Stimulated activated CD8-positive, alpha-beta memory T cell treated with anti-CD3 and anti-CD28 coated beads, Interleukin-2, amount 100 ng/mL, for 48 hours (primary cell): Measurements from ENCODE around the gene RUSC1.
"Not testable (repeated sequence)": the region's sequence is repeated elsewhere in the genome, so short reads cannot be mapped to it uniquely, and the experiment has no call there.

Source experiments
- DNase-seq, 2 donors: peaks; one replicate each; pipeline ENCODE4 v3.0.0-alpha.2; 2020; ENCODE audit warnings: low read depth in 2 of 2

RUSC1 gene

GRCh38 chr1:155320661-155321617, at the start of gene RUSC1:
TSS of gene RUSC1 (plus strand) at chr1:155320894. CDS start at chr1:155321774, 880 bp downstream.
- DNase-seq = peak; percentile 63 to 72

- no peak for DNase-seq
Measured at GRCh38 chr1:155272466-155273342, 48.0 kb upstream of the RUSC1 start.

DNA sequence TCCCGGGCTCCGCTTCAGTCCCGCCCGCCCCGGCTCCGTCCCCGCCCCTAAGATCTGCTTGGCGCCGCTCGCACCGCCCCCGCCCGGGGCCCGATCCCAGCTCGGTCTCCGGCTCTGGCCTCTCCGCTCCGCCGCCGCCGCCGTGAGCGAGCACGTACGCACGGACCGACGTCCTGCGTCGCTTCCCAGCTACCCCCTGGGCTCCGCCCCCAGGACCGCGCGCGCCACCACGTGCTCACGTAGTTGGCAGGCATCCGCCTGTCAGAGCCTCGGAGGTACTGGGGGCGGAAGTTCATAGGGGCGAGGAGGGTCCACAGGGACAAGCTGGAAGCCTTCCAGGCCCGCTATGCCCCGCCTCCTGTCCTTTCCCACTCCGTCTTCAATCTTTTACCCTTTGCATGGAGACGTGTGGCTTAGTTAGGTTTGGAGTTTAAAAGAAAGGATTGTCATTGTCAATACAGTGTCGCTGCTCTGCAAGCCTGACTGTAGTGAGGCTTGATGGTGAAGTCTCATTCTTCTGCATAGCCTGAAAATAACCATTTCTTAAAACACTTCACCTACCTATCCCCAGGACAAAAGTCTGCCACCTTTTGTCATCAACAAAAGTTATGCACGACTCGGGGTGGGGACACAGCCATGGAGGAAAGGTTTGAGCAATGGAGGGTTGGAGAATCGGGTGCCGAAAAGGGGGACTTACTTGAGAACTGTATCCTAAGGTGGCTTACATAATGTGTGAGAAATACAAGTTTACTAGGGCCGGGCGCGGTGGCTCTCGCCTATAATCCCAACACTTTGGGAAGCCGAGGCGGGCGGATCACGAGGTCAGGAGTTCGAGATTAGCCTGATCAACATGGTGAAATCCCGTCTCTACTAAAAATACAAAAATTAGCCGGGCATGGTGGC, 47.1 kb upstream of the RUSC1 start, which contains the start of gene CLK2:
Gene CLK2, minus strand, starts transcription at position 162 of the 903 bp plus-strand sequence. CDS start 2,527 bp downstream, outside the sequence.
- peak; percentile 95 to 98 for DNase-seq

DNA sequence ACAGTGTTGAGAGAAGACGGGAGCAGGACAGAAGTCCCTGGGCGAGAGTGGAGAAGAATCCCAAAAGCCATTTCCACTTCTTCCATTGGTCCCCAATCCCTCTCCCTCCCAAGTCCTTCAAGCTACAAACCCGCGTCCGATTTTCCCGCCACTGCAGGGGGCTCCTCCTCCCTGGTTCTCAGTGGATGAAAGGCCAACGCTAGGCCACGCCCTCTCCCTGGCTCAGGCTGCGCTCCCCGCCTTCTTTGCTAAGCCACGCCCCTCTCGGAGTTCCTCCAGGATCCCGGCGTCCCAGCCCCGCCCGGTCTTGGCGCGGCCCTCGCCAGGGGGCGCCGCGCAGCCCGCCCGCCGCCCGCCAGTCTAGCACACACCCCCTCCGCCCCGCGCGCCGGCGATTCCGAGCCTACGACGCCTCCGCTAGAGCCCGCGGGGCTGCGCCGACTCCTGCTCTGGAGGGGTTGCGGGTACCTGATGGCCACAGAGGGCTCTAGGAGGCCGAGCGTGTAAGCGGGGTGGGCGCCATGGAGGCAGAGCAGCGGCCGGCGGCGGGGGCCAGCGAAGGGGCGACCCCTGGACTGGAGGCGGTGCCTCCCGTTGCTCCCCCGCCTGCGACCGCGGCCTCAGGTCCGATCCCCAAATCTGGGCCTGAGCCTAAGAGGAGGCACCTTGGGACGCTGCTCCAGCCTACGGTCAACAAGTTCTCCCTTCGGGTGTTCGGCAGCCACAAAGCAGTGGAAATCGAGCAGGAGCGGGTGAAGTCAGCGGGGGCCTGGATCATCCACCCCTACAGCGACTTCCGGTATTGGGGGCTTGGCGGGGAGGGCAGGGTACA, 43.4 kb upstream of the RUSC1 start, which contains the start of gene HCN3:
Gene HCN3, plus strand, starts transcription at position 394 of the 832 bp plus-strand sequence. Its CDS starts 128 bp downstream, at position 522.
- peak; percentile 95 to 97 for DNase-seq

GRCh38 chr1:155277902-155278688, 42.6 kb upstream of the RUSC1 start:
- peak; percentile 56 to 76 for DNase-seq

GRCh38 chr1:155278689-155279160, 42.0 kb upstream of the RUSC1 start:
- no peak for DNase-seq

DNA sequence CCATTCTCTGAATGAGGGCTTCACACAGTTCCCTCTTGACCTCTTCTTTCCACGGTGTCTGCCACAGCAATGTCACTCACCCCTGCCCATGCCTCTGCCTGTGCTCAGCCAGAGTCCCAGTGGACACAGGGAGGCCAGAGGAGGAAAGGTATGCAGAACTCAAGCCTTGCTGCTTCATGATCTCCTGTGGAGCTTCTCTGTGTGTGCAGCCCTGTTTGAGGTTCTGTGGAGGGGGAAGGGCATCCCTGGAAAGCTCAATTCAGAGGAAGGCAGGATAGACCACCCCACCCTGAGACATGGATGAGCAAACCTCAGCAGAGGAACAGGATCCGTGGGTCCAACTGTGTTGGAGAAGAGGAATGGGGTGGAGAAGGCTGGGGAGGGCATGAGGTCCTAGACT, 41.4 kb upstream of the RUSC1 start:
- DNase-seq = no peak

DNA sequence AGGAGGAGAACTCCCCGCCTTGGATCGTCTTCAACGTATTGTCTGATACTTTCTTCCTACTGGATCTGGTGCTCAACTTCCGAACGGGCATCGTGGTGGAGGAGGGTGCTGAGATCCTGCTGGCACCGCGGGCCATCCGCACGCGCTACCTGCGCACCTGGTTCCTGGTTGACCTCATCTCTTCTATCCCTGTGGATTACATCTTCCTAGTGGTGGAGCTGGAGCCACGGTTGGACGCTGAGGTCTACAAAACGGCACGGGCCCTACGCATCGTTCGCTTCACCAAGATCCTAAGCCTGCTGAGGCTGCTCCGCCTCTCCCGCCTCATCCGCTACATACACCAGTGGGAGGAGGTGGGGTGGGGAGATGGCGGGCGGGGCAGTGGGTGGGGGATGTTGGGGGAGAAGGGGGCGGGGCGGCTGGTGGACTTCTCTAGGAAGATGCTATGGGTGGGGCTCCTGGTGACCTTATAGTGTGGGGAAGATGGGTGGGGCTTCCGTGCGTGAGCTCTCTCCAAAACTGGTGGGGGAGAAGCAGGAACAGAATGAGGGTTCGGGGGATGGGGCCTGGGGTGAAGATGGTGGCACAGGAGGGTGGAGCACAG, 38.1 kb upstream of the RUSC1 start:
- DNase-seq = no peak

DNA sequence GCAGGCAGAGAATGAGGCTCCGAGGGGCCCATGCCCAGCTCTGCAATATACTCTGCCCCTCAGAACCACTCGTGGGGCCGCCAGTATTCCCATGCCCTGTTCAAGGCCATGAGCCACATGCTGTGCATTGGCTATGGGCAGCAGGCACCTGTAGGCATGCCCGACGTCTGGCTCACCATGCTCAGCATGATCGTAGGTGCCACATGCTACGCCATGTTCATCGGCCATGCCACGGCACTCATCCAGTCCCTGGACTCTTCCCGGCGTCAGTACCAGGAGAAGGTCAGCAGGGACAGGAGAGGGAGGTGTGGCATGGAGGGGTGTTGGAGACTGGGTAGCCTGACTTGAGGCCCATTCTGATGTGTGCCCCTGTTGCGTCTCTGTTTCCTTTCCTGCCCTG, 36.2 kb upstream of the RUSC1 start:
- DNase-seq = no peak

DNA sequence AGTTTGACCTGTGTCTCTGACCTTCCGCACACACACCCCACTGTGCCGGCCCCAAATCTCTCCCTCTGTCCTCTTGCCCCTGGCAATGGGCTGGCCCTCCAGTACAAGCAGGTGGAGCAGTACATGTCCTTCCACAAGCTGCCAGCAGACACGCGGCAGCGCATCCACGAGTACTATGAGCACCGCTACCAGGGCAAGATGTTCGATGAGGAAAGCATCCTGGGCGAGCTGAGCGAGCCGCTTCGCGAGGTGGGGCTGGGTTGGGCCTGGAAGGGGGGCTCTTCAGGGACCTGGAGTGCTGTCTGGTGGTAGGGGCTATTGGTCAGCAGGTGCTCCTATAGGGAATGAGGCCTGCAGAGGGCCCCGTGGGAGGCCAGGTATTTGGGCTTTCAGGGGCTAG, 35.6 kb upstream of the RUSC1 start:
- no peak for DNase-seq

DNA sequence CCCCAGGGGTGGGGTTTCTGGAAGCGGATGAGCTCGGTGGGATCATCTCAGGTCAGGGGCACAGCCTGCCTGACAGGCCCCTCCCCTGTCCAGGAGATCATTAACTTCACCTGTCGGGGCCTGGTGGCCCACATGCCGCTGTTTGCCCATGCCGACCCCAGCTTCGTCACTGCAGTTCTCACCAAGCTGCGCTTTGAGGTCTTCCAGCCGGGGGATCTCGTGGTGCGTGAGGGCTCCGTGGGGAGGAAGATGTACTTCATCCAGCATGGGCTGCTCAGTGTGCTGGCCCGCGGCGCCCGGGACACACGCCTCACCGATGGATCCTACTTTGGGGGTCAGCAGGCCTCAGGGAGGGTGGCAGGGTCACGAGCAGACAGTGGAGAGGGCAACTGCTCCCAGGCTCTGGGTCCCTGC, 35.1 kb upstream of the RUSC1 start:
- DNase-seq = no peak

- DNase-seq = no peak
Measured at GRCh38 chr1:155286544-155286943, 34.1 kb upstream of the RUSC1 start.

DNA sequence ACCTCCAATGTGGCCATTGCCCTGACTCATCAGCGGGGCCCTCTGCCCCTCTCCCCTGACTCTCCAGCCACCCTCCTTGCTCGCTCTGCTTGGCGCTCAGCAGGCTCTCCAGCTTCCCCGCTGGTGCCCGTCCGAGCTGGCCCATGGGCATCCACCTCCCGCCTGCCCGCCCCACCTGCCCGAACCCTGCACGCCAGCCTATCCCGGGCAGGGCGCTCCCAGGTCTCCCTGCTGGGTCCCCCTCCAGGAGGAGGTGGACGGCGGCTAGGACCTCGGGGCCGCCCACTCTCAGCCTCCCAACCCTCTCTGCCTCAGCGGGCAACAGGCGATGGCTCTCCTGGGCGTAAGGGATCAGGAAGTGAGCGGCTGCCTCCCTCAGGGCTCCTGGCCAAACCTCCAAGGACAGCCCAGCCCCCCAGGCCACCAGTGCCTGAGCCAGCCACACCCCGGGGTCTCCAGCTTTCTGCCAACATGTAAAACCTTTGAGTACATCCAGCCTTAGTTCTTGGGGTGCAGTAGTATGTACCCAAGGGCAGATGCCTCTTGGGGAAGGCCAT, 32.6 kb upstream of the RUSC1 start:
- DNase-seq = no peak

GRCh38 chr1:155291006-155291405, 29.7 kb upstream of the RUSC1 start:
- not testable (repeated sequence) for DNase-seq

DNA sequence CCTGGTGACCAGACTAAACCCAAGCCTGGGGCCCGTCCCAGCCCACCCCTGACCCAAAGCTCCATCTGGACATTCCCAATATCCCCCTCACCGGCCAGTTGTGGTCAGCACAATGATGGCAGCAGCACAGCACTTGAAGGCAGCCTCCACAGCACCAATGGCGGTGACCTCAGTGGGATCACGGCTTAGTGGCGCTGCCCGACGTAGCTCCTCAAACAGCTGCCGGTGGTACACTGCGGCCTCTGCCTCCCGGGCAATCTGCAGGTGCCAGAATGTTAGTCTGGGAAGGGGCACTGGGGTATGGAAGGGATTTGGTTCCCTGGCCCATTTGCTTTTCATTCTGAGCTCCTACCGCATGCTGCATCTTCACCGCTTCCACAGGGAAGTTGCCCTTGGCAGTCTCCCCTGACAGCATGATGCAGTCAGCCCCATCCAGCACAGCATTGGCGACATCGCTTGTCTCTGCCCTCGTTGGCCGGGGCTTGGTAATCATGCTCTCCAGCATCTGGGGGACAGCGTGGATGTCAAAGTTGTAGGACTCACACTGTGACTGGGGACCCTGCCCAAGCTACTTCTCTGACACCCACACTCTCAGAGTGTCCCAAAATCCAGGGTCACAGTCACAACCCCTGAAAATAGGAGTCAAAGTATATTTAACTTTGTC, 27.5 kb upstream of the RUSC1 start:
- DNase-seq = no peak

DNA sequence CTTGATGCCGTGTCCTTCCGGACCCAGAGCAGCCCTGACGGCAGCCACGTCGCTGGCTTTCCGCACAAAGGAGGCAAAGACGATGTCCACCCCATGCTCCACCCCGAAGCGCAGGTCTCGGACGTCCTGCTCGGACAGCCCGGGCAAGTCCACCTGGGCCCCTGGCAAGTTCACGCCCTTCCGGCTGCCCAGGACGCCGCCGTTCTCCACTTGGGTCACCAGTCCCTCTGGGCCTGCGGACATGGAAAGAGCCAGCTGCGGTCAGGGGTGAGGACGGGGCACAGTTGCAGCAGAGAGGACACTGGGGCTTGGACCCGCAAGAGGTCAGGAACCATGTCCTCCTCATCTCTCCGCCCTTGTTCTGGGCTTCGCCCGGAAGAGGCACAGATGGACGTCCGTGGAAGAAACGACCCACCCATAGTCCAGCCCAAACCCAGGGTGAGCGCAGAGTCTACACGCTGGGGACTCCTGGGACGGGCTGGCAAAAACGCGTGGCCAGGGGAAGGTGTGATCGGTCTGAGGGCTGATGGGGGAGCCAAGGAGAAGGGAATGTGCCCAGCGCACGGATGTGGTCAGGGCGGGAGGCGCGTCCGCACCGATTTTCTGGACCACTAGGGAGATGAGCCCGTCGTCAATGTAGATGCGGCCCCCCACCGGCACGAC, 26.0 kb upstream of the RUSC1 start:
- no peak for DNase-seq

GRCh38 chr1:155295183-155295941, 25.3 kb upstream of the RUSC1 start:
- no peak for DNase-seq
